Parathyroid adenoma (tissue), 2 donors: ENCODE measurements around the gene MARF1.
"Not testable (repeated sequence)": the region's sequence is repeated elsewhere in the genome, so short reads cannot be mapped to it uniquely, and the experiment has no call there.

Source experiments
- H2AFZ ChIP-seq: fragments of 300-600 bp; sonication (generic); one replicate; pipeline ENCODE4 v1.7.0; 2017; ENCODE audit warnings: antibody characterized with exemption, mild to moderate bottlenecking
- H3K27ac ChIP-seq: fragments of 300-600 bp; sonication (generic); one replicate; pipeline ENCODE4 v1.7.0; 2017
- H3K27me3 ChIP-seq: fragments of 300-600 bp; sonication (generic); one replicate; pipeline ENCODE4 v1.7.0; 2017; ENCODE audit warnings: low read length; ENCODE audit not compliant: control insufficient read depth, insufficient read depth
- H3K36me3 ChIP-seq: fragments of 300-600 bp; sonication (generic); one replicate; pipeline ENCODE4 v1.7.0; 2017; ENCODE audit warnings: low read length; ENCODE audit not compliant: control insufficient read depth, insufficient read depth
- H3K4me1 ChIP-seq: fragments of 300-600 bp; sonication (generic); one replicate; pipeline ENCODE4 v1.7.0; 2017; ENCODE audit warnings: control low read depth
- H3K4me2 ChIP-seq: fragments of 300-600 bp; sonication (generic); one replicate; pipeline ENCODE4 v1.7.0; 2017; ENCODE audit warnings: low read length
- H3K4me3 ChIP-seq: fragments of 300-600 bp; sonication (generic); one replicate; pipeline ENCODE4 v1.7.0; 2017; ENCODE audit warnings: low read depth, low read length
- H3K79me2 ChIP-seq: fragments of 300-600 bp; sonication (generic); one replicate; pipeline ENCODE4 v1.7.0; 2017; ENCODE audit warnings: control low read depth
- H3K9ac ChIP-seq: fragments of 300-600 bp; sonication (generic); one replicate; pipeline ENCODE4 v1.7.0; 2017; ENCODE audit warnings: mild to moderate bottlenecking
- H3K9me3 ChIP-seq: fragments of 300-600 bp; sonication (generic); one replicate; pipeline ENCODE4 v1.7.0; 2017; ENCODE audit warnings: low read length; ENCODE audit not compliant: control insufficient read depth
- CTCF ChIP-seq: fragments of 300-600 bp; sonication (generic); IDR thresholded peaks from one replicate; pipeline ENCODE4 v1.7.0; 2017; ENCODE audit warnings: antibody characterized with exemption, mild to moderate bottlenecking
- donor health status: primary hyperparathyroidism.

MARF1 gene

DNA sequence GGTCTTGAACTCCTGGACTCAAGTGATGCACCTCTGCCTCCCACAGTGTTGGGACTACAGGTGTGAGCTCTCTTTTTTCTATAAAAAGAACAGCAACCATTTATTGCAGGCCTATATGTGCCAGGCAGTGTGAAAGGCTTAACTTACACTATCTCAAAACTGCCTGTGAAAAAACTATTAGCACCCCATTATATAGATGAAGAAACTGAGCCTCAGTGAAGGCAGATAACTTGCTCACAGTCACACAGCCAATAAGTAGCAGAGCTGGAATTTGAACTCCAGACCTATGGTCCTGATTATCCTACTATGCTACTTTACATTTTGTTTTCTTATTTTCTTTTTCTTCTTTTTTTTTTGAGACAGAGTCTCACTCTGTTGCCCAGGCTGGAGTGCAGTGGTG, 22.2 kb upstream of the MARF1 start:
- Histone ChIP-seq H3K9me3 (no peaks in the 10 kb centered on the region), H3K27me3 (no peaks in the 10 kb centered on the region), H3K36me3 (no peaks in the 10 kb centered on the region), H3K4me3 (no peak overlapping the region), H3K27ac (no peak overlapping the region), H3K4me1 (no peaks in the 10 kb centered on the region), H3K4me2 (no peak overlapping the region), H3K9ac (no peak overlapping the region), H2AFZ (no peak overlapping the region), H3K79me2 (peaks cover 10% of the 10 kb centered on the region)
- no peak for TF ChIP-seq CTCF

- Histone ChIP-seq H3K79me2 (peaks cover 11% of the 10 kb centered on the region), H3K4me2 (no peak overlapping the region), H3K9me3 (no peaks in the 10 kb centered on the region), H2AFZ (no peak overlapping the region), H3K9ac (no peak overlapping the region), H3K36me3 (no peaks in the 10 kb centered on the region), H3K27ac (no peak overlapping the region), H3K4me1 (no peaks in the 10 kb centered on the region), H3K27me3 (no peaks in the 10 kb centered on the region), H3K4me3 (no peak overlapping the region)
- no peak for TF ChIP-seq CTCF
Observed at GRCh38 chr16:15660203-15660601, 17.2 kb upstream of the MARF1 start.

DNA sequence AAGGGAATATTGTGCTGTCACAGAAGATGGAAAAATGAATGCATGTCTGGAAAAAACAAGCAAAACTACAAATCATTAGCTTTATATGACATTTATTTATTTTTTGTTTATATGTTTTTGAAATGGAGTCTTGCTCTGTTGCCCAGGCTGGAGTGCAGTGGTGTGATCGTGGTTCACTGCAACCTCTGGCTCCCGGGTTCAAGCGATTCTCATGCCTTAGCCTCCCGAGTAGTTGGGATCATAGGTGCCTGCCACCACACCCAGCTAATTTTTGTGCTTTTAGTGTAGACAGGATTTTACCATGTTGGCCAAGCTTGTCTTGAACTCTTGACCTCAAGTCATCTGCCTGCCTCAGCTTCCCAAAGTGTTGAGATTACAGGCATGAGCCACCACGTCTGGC, 15.6 kb upstream of the MARF1 start:
- Histone ChIP-seq H3K4me1 (no peaks in the 10 kb centered on the region), H3K79me2 (peaks cover 11% of the 10 kb centered on the region), H3K9ac (no peak overlapping the region), H3K9me3 (no peaks in the 10 kb centered on the region), H3K27ac (no peak overlapping the region), H3K4me3 (no peak overlapping the region), H3K36me3 (no peaks in the 10 kb centered on the region), H3K4me2 (no peak overlapping the region), H3K27me3 (no peaks in the 10 kb centered on the region), H2AFZ (no peak overlapping the region)
- no peak for TF ChIP-seq CTCF

GRCh38 chr16:15658149-15658548, 15.2 kb upstream of the MARF1 start:
- no peak overlapping the region for H3K27ac ChIP-seq
- no peak overlapping the region for H3K4me3 ChIP-seq
- H3K4me2 ChIP-seq: no peak overlapping the region
- H2AFZ ChIP-seq: no peak overlapping the region
- H3K27me3 ChIP-seq: no peaks in the 10 kb centered on the region
- no peaks in the 10 kb centered on the region for H3K36me3 ChIP-seq
- no peaks in the 10 kb centered on the region for H3K9me3 ChIP-seq
- no peak overlapping the region for H3K9ac ChIP-seq
- peaks cover 11% of the 10 kb centered on the region for H3K79me2 ChIP-seq
- no peaks in the 10 kb centered on the region for H3K4me1 ChIP-seq
- no peak for TF ChIP-seq CTCF

DNA sequence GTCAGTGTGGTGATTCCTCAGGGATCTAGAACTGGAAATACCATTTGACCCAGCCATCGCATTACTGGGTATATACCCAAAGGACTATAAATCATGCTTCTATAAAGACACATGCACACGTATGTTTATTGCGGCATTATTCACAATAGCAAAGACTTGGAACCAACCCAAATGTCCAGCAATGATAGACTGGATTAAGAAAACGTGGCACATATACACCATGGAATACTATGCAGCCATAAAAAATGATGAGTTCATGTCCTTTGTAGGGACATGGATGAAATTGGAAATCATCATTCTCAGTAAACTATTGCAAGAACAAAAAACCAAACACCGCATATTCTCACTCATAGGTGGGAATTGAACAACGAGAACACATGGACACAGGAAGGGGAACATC, 12.6 kb upstream of the MARF1 start:
- not testable (repeated sequence) for H3K4me3 ChIP-seq, H3K9ac ChIP-seq, H3K4me1 ChIP-seq, H3K36me3 ChIP-seq, H3K9me3 ChIP-seq, H2AFZ ChIP-seq, H3K27ac ChIP-seq, H3K79me2 ChIP-seq, H3K27me3 ChIP-seq, H3K4me2 ChIP-seq
